Neutrophil (primary cell): Measurements from ENCODE around the gene MYO6.

Experiments used
- H3K27ac ChIP-seq: fragments of 200-600 bp; sonication (generic); 2 replicates; pipeline ENCODE4 v1.5.1; 2016; ENCODE audit warnings: mild to moderate bottlenecking, moderate library complexity
- H3K27me3 ChIP-seq: fragments of 200-600 bp; sonication (generic); 2 replicates; pipeline ENCODE4 v1.6.0; 2016; ENCODE audit warnings: mild to moderate bottlenecking
- H3K36me3 ChIP-seq: fragments of 200-600 bp; sonication (generic); 2 replicates; pipeline ENCODE4 v1.5.1; 2017
- H3K4me1 ChIP-seq, 2 experiments: fragments of 200-600 bp in 1 of 2; sonication (generic) in 1 of 2; 1 replicate in 1 of 2; 2 replicates in 1 of 2; pipeline versions ENCODE4 v1.5.1 to v1.6.1; 2013 to 2016; ENCODE audit warnings: low read depth in 1 of 2, low read length in 1 of 2, mild to moderate bottlenecking in 1 of 2, moderate library complexity in 1 of 2; ENCODE audit not compliant: control insufficient read depth in 1 of 2, insufficient read depth in 1 of 2
- H3K4me3 ChIP-seq, 2 experiments: fragments of 200-600 bp in 1 of 2; sonication (generic) in 1 of 2; 1 replicate in 1 of 2; 2 replicates in 1 of 2; pipeline ENCODE4 v1.5.1; 2013 to 2016; ENCODE audit warnings: low read depth in 1 of 2, low read length in 1 of 2, mild to moderate bottlenecking in 1 of 2, moderate library complexity in 1 of 2
- H3K9me3 ChIP-seq: fragments of 200-600 bp; sonication (generic); 2 replicates; pipeline ENCODE4 v1.5.1; 2016
- TF ChIP-seq, protein P1 (sequence below): fragments of 200-600 bp; sonication (generic); IDR thresholded peaks from 2 replicates; pipeline ENCODE4 v1.5.1; 2016; ENCODE audit warnings: antibody characterized with exemption

Gene MYO6

GRCh38 chr6:75947935-75948334 lies 198.9 kb downstream of the MYO6 start:
- TF ChIP-seq, protein P1, sequence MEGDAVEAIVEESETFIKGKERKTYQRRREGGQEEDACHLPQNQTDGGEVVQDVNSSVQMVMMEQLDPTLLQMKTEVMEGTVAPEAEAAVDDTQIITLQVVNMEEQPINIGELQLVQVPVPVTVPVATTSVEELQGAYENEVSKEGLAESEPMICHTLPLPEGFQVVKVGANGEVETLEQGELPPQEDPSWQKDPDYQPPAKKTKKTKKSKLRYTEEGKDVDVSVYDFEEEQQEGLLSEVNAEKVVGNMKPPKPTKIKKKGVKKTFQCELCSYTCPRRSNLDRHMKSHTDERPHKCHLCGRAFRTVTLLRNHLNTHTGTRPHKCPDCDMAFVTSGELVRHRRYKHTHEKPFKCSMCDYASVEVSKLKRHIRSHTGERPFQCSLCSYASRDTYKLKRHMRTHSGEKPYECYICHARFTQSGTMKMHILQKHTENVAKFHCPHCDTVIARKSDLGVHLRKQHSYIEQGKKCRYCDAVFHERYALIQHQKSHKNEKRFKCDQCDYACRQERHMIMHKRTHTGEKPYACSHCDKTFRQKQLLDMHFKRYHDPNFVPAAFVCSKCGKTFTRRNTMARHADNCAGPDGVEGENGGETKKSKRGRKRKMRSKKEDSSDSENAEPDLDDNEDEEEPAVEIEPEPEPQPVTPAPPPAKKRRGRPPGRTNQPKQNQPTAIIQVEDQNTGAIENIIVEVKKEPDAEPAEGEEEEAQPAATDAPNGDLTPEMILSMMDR: no peak
- Histone ChIP-seq H3K27me3 (no peaks in the 10 kb centered on the region), H3K36me3 (no peaks in the 10 kb centered on the region), H3K27ac (no peak overlapping the region), H3K9me3 (no peaks in the 10 kb centered on the region), H3K4me1 (no peaks in the 10 kb centered on the region), H3K4me3 (no peak overlapping the region)

DNA sequence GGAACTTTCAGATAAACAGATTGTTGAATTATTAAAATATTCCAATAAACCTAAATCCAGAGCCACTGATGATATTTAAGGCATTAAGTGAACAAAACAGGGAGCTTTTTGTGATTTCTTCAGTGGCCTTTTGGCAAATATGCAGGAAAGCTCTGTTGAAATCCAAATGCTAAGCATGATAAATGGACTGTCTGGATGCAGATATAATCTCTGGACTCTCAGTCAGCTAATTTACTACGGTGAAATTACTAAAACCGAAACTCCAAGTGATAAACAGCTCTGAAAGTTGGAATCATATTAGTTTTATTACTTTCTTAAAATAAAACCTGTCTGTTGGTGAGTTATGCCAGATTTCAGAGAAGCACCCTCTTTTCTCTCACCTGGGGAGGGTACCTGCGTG lies 203.1 kb downstream of the MYO6 start:
- H3K4me3 ChIP-seq: no peak overlapping the region
- no peaks in the 10 kb centered on the region for H3K9me3 ChIP-seq
- H3K27me3 ChIP-seq: no peaks in the 10 kb centered on the region
- no peak overlapping the region for H3K27ac ChIP-seq
- no peaks in the 10 kb centered on the region for H3K4me1 ChIP-seq
- TF ChIP-seq, protein P1: no peak
- no peaks in the 10 kb centered on the region for H3K36me3 ChIP-seq

DNA sequence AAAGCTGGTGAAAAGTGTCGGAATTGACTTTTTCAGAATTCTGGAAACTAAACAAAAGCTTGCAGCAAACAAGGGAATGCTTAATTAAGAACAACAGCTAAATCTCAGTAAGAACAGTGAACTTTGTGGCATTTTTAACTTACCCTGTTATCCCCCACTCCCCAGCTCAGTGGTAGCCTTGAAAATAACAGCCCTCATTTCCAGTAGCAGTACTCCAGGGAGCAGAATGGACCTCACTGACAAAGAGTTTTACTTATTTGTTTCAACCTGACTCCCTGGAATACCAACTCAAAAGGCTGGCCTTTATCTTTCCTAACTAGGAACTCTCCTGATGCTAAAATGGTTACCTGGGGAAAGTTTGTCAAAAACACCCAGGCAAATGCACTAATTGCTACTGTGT lies 214.5 kb downstream of the MYO6 start:
- TF ChIP-seq, protein P1: no peak
- no peak overlapping the region for H3K4me3 ChIP-seq
- no peaks in the 10 kb centered on the region for H3K4me1 ChIP-seq
- H3K27me3 ChIP-seq: no peaks in the 10 kb centered on the region
- H3K9me3 ChIP-seq: no peaks in the 10 kb centered on the region
- no peaks in the 10 kb centered on the region for H3K36me3 ChIP-seq
- no peak overlapping the region for H3K27ac ChIP-seq

GRCh38 chr6:75968143-75968542 lies 219.1 kb downstream of the MYO6 start:
- H3K9me3 ChIP-seq: no peaks in the 10 kb centered on the region
- no peaks in the 10 kb centered on the region for H3K36me3 ChIP-seq
- no peak overlapping the region for H3K4me3 ChIP-seq
- TF ChIP-seq, protein P1: no peak
- H3K27me3 ChIP-seq: no peaks in the 10 kb centered on the region
- no peaks in the 10 kb centered on the region for H3K4me1 ChIP-seq
- H3K27ac ChIP-seq: no peak overlapping the region
